SK-N-SH treated with all-trans-retinoic acid at 6 μM for 48 hours (cell line): ENCODE data around the gene EEIG2.

Experiments used
- ATAC-seq: fragments of 200-7000 bp; cut with Tn5 transposase; 3 replicates; pipeline ENCODE4 v1.9.1; 2020; ENCODE audit warnings: mild to moderate bottlenecking, moderate library complexity
- ARNTL ChIP-seq: fragments of 450-650 bp; formaldehyde crosslinking; IDR thresholded peaks from 2 replicates; pipeline ENCODE4 v1.5.0; 2020; ENCODE audit warnings: low read depth, mild to moderate bottlenecking, moderate library complexity, borderline replicate concordance
- BACH2 ChIP-seq: fragments of 250-450 bp; sonication (Bioruptor Pico); IDR thresholded peaks from 2 replicates; pipeline ENCODE4 v1.9.0; 2021; ENCODE audit warnings: mild to moderate bottlenecking, borderline replicate concordance
- CREB5 ChIP-seq: fragments of 250-450 bp; sonication (Bioruptor Pico); IDR thresholded peaks from 2 replicates; pipeline ENCODE4 v1.5.1; 2020; ENCODE audit warnings: low read depth, mild to moderate bottlenecking, moderate library complexity
- CSDC2 ChIP-seq: fragments of 250-450 bp; sonication (Bioruptor Pico); IDR thresholded peaks from 2 replicates; pipeline ENCODE4 v1.5.0; 2020; ENCODE audit warnings: mild to moderate bottlenecking, moderate library complexity
- CSRNP3 ChIP-seq: fragments of 250-450 bp; sonication (Bioruptor Pico); IDR thresholded peaks from 2 replicates; pipeline ENCODE4 v1.5.1; 2021; ENCODE audit warnings: mild to moderate bottlenecking, moderate library complexity
- ESRRG ChIP-seq: fragments of 250-450 bp; sonication (Bioruptor Pico); IDR thresholded peaks from 2 replicates; pipeline ENCODE4 v1.6.1; 2021; ENCODE audit warnings: mild to moderate bottlenecking
- ISL1 ChIP-seq: fragments of 250-450 bp; sonication (Bioruptor Pico); IDR thresholded peaks from 2 replicates; pipeline ENCODE4 v2.1.2; 2022; ENCODE audit warnings: mild to moderate bottlenecking, moderate library complexity
- PATZ1 ChIP-seq: fragments of 250-450 bp; sonication (Bioruptor Pico); IDR thresholded peaks from 2 replicates; pipeline ENCODE4 v1.8.0; 2020; ENCODE audit warnings: mild to moderate bottlenecking, moderate library complexity, borderline replicate concordance
- PPARA ChIP-seq: fragments of 250-450 bp; sonication (Bioruptor Pico); IDR thresholded peaks from 2 replicates; pipeline ENCODE4 v1.5.0; 2020; ENCODE audit warnings: mild to moderate bottlenecking, borderline replicate concordance
- RARB ChIP-seq: fragments of 250-450 bp; sonication (Bioruptor Pico); IDR thresholded peaks from 2 replicates; pipeline ENCODE4 v1.8.0; 2021; ENCODE audit warnings: mild to moderate bottlenecking, moderate library complexity
- SNAI2 ChIP-seq: fragments of 250-450 bp; sonication (Bioruptor Pico); IDR thresholded peaks from 2 replicates; pipeline ENCODE4 v1.5.0; 2020; ENCODE audit warnings: mild to moderate bottlenecking, moderate library complexity
- TCF4 ChIP-seq: fragments of 250-450 bp; sonication (Bioruptor Pico); IDR thresholded peaks from 2 replicates; pipeline ENCODE4 v1.8.0; 2021; ENCODE audit warnings: mild to moderate bottlenecking, moderate library complexity, borderline replicate concordance
- TOX ChIP-seq: fragments of 250-450 bp; sonication (Bioruptor Pico); IDR thresholded peaks from 2 replicates; pipeline ENCODE4 v1.8.0; 2021; ENCODE audit warnings: mild to moderate bottlenecking, moderate library complexity, borderline replicate concordance
- TSHZ2 ChIP-seq: fragments of 250-450 bp; sonication (Bioruptor Pico); IDR thresholded peaks from 2 replicates; pipeline ENCODE4 v1.5.0; 2020; ENCODE audit warnings: mild to moderate bottlenecking, moderate library complexity
- ZC3H10 ChIP-seq: fragments of 250-450 bp; sonication (Bioruptor Pico); IDR thresholded peaks from 2 replicates; pipeline ENCODE4 v1.5.1; 2021; ENCODE audit warnings: mild to moderate bottlenecking, moderate library complexity
- ZFP3 ChIP-seq: fragments of 250-450 bp; sonication (Bioruptor Pico); IDR thresholded peaks from 2 replicates; pipeline ENCODE4 v1.5.0; 2020; ENCODE audit warnings: mild to moderate bottlenecking, moderate library complexity
- ZFP30 ChIP-seq: fragments of 450-650 bp; formaldehyde crosslinking; IDR thresholded peaks from 2 replicates; pipeline ENCODE4 v1.5.0; 2022; ENCODE audit warnings: mild to moderate bottlenecking, moderate library complexity
- ZNF565 ChIP-seq: fragments of 450-650 bp; formaldehyde crosslinking; conservative IDR thresholded peaks from 2 replicates; pipeline ENCODE4 v1.5.0; 2020; ENCODE audit warnings: low read depth, mild to moderate bottlenecking, moderate library complexity
- ZNF70 ChIP-seq: fragments of 450-650 bp; formaldehyde crosslinking; IDR thresholded peaks from 2 replicates; pipeline ENCODE4 v1.5.0; 2020; ENCODE audit warnings: mild to moderate bottlenecking, moderate library complexity
- ZNF8 ChIP-seq: fragments of 450-650 bp; formaldehyde crosslinking; IDR thresholded peaks from 2 replicates; pipeline ENCODE4 v1.5.0; 2020; ENCODE audit warnings: mild to moderate bottlenecking, moderate library complexity

Gene EEIG2

GRCh38 chr1:108591466-108591865 is 31.6 kb downstream of the EEIG2 start:
- TF ChIP-seq CREB5 (CRISPR knock-in tag) (no peak), RARB (CRISPR knock-in tag) (no peak), TSHZ2 (no peak), PATZ1 (CRISPR knock-in tag) (no peak)
- TF ChIP-seq, all 23 proteins: peak for 0
- peak; percentile 22 for ATAC-seq

GRCh38 chr1:108592030-108592759 is 32.3 kb downstream of the EEIG2 start:
- TF ChIP-seq ARNTL (CRISPR knock-in tag) (no peak), ZNF70 (no peak), ZC3H10 (no peak), TOX (CRISPR knock-in tag) (no peak), TCF4 (no peak), PATZ1 (CRISPR knock-in tag) (no peak), SNAI2 (CRISPR knock-in tag) (no peak), CSRNP3 (no peak), ZFP30 (no peak), ZNF565 (CRISPR knock-in tag) (no peak), TSHZ2 (no peak), BACH2 (CRISPR knock-in tag) (no peak)
- no peak for ATAC-seq

- no peak for ATAC-seq
- no peak for TF ChIP-seq ESRRG (CRISPR knock-in tag)
- TF ChIP-seq ZFP30: no peak
- no peak for TF ChIP-seq ISL1 (CRISPR knock-in tag)
- no peak for TF ChIP-seq CREB5 (CRISPR knock-in tag)
- no peak for TF ChIP-seq PPARA
- no peak for TF ChIP-seq ZFP3 (CRISPR knock-in tag)
- TF ChIP-seq CSDC2 (CRISPR knock-in tag): no peak
- TF ChIP-seq ZNF8 (CRISPR knock-in tag): no peak
- no peak for TF ChIP-seq ARNTL (CRISPR knock-in tag)
- TF ChIP-seq SNAI2 (CRISPR knock-in tag): no peak
- TF ChIP-seq TOX (CRISPR knock-in tag): no peak
- no peak for TF ChIP-seq ZNF70
- no peak for TF ChIP-seq ZC3H10
- TF ChIP-seq CSRNP3: no peak
These were observed 33.5 kb downstream of the EEIG2 start for GRCh38 chr1:108593448-108593847.
